HG02885 (cell line): Measurements from ENCODE around the gene SCGB3A2.
"Not testable (repeated sequence)": the region's sequence is repeated elsewhere in the genome, so short reads cannot be mapped to it uniquely, and the experiment has no call there.

Experiments used
- ATAC-seq: cut with Tn5 transposase; IDR thresholded peaks from one replicate; pipeline ENCODE4 v1.9.1; 2021; ENCODE audit warnings: mild to moderate bottlenecking; ENCODE audit not compliant: unreplicated experiment, poor library complexity

Gene SCGB3A2

GRCh38 chr5:147860641-147861025, 17.9 kb upstream of the SCGB3A2 start:
- no peak for ATAC-seq

- ATAC-seq: no peak
Measured at GRCh38 chr5:147863454-147864158, 14.9 kb upstream of the SCGB3A2 start.

GRCh38 chr5:147869112-147869511, 9.4 kb upstream of the SCGB3A2 start:
- ATAC-seq: no peak

- not testable (repeated sequence) for ATAC-seq
Measured at GRCh38 chr5:147869892-147870291, 8.6 kb upstream of the SCGB3A2 start.

- ATAC-seq: not testable (repeated sequence)
Measured at GRCh38 chr5:147871980-147872549, 6.4 kb upstream of the SCGB3A2 start.

- not testable (repeated sequence) for ATAC-seq
Measured at GRCh38 chr5:147872744-147873435, 5.6 kb upstream of the SCGB3A2 start.

GRCh38 chr5:147874118-147874875, 4.2 kb upstream of the SCGB3A2 start:
- not testable (repeated sequence) for ATAC-seq

- ATAC-seq: no peak
Measured at GRCh38 chr5:147874910-147875367, 3.6 kb upstream of the SCGB3A2 start.

GRCh38 chr5:147876141-147876540, 2.4 kb upstream of the SCGB3A2 start:
- no peak for ATAC-seq

- no peak for ATAC-seq
Measured at GRCh38 chr5:147876626-147877025, 1.9 kb upstream of the SCGB3A2 start.

- ATAC-seq: no peak
Measured at GRCh38 chr5:147879784-147880183, 1.3 kb downstream of the SCGB3A2 start.

- ATAC-seq: no peak
Measured at GRCh38 chr5:147880487-147880886, 2.0 kb downstream of the SCGB3A2 start.

GRCh38 chr5:147882586-147883313, 4.2 kb downstream of the SCGB3A2 start:
- no peak for ATAC-seq

GRCh38 chr5:147887026-147887627, 8.6 kb downstream of the SCGB3A2 start:
- ATAC-seq: peak; percentile 41

GRCh38 chr5:147887930-147888329, 9.4 kb downstream of the SCGB3A2 start:
- ATAC-seq: no peak

GRCh38 chr5:147892696-147893296, 14.3 kb downstream of the SCGB3A2 start:
- no peak for ATAC-seq

GRCh38 chr5:147893820-147894219, 15.3 kb downstream of the SCGB3A2 start:
- no peak for ATAC-seq

GRCh38 chr5:147895864-147896263, 17.4 kb downstream of the SCGB3A2 start:
- no peak for ATAC-seq

- ATAC-seq: no peak
Measured at GRCh38 chr5:147898875-147899401, 20.4 kb downstream of the SCGB3A2 start.
